Stimulated activated CD4-positive, alpha-beta T cell treated with anti-CD3 and anti-CD28 coated beads, TNF-alpha, amount 100 ng/mL, for 24 hours (primary cell): ENCODE data around the gene NTM.

ENCODE experiments used
- DNase-seq, 3 experiments: peaks; one replicate each; pipeline ENCODE4 v3.0.0-alpha.2; 2020; ENCODE audit warnings: low read depth in 3 of 3

The NTM gene

DNA sequence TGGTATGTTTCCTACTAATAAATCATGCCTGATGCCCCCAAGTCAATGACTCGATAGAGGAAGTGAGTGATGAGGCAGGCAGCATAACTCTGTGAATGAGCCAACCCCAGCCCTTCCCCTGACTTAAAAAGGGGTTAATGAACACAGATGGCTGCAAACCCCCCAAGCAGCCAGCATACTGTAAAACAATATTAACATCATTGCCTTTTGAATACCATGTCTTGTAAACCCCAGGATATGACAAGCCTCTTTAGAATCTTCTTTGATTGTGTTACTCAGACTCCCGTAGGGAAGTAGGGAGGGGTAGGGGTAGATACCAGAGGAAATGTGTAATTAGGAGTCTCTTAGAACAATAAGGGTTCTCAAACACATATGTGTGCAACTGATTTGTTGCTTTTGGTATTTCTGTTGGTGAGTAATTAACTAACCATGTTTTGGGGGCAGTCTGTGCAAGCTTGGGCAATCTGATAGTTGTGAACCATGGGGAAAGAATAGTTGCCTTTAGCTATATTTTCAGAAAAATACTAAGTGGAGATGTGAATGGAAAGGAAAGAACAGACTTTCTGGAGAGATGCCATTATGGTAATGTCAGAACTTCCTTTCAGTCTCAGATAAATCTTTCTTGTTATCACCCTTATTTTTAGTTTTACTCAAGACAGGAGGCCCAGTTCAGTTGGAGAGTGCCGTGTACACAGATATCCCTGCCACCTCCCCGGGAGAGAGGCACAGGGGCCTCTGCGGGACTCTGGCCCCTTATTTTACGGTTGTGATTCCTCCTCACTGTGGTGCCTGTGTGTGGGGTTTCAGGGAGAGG is 701.8 kb downstream of the NTM start:
- DNase-seq: no peak

DNA sequence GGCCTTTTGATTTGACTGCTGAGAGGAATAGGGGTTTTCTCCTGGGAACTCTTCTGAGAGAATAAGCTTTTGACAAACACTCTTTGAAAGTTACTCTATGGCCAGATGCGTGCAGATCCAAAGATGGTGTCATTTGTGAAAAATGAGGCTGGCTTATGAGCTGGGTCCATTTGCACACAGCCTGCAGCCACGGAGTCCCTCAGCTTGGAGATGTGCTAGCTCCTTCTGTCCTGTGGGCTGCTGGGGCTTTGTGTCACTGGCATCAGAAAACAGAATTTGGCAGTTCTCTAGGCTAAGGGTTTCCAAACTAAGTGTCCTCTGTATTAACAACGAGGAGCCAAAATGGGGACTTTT is 702.4 kb downstream of the NTM start:
- DNase-seq: no peak

DNA sequence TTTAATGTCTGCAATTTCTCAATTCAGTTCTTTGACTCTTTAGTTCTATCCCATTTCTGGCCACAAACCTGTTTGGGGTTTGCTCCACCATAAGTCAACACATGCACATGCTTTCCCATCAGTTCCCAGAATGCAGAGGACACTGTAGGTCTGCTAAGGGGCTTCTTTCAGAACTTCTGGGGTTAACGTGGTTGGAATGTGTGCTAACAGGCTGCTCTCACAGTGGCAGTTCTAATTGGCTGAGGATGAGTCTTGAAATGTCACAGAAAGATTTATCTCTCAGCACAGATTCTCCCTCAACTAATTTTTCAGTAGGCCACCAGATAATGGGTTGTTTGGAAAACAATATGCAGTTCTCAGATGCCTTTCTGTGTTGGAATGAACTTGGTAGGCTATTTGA is 703.4 kb downstream of the NTM start:
- no peak for DNase-seq

DNA sequence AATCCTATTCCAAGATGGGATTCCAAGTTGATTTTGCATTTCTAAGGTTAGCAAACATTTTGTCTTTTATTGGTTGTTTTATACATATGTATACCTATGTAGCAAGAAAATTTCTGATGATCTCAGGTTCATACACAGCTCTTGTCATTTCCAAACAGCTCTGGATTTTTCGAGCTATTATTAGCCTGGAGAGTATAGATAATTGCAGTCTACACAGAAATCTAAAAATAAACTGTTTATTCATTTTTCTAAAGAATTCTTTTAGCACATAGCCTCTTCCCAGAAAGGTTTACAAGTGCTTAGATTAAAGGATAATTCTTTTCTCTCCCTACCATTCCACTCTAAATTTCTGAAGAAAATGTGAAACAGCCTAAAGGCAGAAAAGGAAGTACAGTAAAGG is 705.0 kb downstream of the NTM start:
- no peak for DNase-seq

DNA sequence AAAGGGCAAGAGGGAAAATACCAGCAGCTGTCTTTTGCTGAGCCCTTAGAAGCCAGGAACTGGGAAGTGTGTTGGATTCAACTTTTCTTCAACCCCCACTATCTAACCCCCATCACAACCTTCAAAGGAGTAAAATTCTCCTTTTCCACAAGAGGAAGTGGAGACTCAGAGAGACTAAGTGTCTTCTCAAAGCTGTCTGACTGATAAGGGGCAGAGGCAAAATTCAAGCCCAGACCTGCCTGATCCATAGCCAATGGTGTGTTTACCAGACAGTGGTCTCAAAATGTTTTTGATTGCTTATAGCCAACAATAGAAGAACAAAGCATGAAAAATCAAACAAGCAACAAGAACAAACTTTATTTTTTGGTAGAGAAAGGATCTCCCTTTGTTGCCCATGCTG is 707.0 kb downstream of the NTM start:
- no peak for DNase-seq

DNA sequence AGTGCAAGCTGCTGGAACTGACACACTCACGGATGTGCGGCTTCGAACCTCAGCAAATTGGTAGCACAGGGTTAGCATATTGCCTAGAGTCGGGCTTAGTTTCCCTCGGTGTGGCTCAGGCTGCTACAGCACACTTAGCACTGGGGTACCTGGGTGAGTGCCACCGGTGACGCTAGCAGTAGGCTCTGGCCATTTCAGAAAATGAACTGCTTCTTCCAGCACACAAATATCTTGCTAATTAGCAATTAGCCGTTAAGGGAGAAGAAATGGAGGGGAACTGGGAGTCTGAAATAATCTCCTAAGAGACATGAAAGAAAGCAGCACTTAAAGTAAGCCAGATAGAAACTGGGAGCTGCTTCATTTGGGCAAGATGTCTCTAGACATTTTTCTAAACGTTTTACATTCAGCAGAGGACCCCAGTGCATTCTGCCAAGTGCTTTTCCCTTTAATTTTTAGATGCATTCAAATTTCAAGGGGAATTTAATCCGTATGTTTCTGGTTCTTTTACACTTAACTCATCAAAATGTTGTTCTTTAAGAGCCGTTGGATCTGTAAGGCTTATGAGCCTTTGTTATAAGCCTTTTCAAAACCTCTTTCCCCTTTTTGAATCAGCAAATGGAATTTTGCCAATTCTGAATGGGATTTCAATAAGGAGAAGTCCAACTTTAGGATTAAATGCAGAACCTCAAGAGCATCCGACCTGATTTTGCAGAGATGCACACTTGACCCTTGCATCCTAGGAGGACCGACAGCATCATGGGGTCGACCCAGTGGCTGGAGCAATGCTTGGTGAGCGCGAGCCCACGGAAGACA is 708.1 kb downstream of the NTM start:
- no peak for DNase-seq

DNA sequence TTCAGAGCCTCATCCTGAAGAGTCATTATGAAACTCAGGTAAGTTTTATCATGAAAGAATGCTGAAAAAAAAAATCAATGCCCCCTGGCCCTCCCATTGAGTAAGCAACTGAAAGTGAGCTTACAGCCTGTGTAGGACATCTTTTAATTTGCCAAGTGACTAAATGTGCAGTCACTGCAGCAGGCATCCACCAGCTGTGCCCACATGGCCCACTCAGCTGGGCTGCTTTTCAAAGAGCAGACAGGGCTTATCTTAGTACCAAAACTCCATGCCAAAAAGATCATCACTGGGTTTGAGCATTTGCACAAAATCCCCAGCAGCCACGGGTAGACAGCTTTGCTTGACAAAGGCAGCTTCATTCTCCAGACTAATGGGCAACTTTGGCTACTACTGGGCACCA is 709.7 kb downstream of the NTM start:
- DNase-seq: no peak

DNA sequence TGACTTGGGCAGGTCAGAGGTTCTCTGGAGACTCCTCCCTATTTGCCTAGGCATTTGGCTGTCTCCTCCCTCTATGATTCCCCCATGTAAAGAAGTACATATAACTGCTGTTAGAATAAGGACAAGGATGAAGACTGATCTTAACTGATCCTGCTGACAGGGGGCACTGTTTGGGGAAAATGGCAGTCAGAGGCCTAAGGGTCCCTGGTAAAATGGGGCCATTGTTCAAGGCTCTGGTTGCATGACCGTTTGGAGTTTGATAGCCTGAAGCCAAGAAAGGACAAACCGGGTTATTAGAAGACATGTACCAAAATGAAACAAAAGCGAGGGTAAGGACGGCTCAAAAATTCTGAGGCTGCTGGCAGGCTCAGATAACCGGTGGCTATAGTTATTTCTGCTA is 712.2 kb downstream of the NTM start:
- no peak for DNase-seq

DNA sequence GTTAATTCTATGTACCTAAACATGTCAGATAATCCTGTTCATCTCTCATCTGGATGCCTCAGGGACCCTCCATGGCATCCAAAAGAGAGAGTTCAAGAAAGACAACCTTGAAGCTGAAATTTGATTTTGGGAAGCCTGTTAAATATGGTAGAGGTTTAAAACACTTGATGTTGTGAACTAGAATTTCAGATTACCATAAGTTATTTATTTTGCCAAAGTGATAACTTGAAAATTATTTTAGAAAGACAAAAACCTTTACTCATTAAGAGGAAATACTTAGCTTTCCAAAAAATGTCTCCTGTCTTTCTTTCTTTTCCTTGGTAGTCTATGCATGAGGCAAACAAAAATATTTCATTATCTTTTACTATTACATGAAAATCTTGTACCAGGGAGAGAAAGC is 714.0 kb downstream of the NTM start:
- no peak for DNase-seq

DNA sequence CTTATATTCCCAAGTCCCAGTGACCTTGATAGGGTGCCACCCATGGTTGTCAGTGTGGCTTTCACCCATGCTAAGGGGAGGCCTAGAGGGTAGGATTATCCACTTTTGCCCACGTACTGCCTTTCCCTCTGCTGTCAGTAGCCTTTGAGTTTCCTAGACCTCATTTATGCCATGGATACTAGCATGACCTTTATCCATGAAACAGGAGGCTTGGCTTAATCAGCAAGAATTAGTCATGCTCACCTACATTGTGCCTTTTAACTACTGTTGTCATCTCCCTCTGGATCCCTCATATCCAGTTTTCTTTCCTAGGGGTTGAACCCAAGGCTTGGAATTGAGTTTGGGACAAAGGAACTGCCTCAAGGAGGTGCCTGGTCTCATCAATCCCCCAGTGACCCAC is 716.7 kb downstream of the NTM start:
- DNase-seq: no peak

DNA sequence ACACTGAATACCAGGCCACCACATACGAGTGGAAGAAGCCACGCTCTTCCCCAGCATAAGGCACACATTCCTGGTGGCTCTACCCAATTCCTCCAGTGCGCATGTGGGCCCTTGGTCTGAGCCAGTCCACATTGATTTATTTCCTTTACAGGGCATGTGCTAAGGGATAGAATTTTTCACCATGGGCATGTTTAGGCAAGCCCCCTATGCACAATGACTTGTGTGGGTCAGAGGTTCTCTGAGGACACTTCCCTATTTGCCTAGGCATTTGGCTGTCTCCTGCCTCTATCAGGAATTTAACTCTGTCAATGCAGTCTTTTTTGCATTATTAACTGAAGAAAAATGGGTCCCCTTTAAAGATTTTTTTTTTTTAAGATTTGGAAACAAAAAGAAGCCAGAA is 718.1 kb downstream of the NTM start:
- DNase-seq: no peak

DNA sequence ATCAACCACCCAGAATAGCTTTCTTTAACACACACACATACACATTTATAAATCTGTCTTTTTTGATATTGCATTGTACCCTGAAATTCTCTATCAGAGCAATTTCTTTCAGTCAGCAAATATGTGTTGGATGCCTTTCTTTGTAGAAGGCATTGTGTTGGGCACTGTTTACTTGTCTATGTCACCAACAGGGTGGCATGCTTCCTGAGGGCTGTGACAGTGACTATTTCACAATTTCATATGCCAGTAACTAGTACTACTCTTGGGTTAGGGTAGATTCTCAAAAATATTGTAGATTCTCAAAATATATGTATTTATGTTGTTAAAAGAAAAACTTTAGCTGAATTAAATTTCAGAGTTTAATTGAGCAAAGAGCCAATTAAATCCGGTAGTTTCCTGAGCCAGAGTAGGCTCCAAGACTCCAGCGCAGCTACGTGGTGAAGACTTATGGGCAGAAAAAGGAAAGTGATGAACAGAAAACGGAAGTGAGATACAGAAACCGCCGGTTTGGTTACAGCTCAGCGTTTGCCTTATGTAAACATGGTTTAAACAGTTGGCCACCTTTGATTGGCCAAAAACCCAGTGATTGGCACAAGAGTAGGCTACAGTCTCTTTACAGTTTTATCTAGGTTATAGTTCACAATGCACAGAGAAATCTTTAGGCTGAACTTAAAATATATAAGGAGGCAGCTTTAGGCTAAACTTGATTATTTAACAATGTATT is 723.3 kb downstream of the NTM start:
- DNase-seq: no peak

DNA sequence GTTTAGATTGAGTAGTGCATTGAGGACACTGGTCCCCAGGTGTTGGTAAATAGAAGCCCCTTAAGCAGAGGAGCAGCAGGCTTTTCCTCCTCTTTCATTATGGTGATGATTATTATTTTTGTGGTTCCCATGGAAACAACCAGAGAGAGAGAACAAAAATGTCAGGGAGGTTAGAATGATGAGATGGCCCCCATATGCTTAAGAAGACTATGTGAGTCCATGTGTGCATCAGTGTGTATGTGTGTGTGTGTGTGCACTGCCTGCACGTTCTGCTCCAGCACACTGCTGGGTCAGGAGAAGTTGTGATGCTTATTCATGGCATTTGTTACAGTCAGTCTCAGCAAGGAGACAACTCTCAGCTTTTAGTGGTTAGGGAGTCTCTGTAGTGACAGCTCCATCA is 724.2 kb downstream of the NTM start:
- no peak for DNase-seq

DNA sequence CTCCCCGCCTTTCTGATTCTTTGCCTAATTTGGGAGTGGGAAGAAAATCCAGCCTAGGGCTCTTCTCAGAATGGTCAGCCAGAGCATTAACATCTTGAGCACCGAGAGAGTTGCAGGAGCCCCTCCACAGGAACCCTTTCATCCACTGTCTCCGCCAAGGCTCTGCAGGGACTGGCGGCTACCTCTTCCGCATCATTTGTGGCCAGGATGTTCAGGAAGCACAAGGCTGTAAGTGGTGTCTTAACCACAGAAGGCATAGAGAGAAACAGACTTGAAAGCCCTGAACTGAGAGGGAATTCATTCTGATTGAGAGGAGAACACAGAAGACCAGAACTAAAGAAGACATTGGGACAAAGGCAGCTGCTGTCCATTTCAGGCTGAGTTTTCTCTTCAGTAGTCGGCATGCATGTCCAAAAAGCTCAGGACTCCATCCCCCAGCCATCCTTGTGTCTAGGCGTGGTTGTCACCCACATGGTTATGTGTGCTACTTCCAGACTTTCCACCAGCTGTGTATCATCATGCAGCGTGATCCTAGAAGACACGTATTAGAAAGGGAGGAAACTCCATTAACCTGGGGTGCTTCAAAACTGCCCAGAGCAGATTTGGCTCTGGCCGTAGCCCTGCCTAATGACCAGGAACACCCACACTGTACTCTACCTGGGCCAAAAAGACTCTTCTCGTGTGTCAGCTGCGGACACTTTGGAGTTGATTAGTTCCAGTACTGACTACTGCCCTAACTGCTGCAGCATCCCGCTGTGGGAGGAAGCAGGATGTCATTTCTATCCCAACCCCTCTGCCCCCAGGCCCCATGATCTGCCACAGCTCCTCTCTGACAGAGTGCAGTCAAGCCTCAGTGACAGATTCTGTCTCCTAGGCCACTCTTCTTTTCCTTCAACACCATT is 725.1 kb downstream of the NTM start:
- DNase-seq: no peak

DNA sequence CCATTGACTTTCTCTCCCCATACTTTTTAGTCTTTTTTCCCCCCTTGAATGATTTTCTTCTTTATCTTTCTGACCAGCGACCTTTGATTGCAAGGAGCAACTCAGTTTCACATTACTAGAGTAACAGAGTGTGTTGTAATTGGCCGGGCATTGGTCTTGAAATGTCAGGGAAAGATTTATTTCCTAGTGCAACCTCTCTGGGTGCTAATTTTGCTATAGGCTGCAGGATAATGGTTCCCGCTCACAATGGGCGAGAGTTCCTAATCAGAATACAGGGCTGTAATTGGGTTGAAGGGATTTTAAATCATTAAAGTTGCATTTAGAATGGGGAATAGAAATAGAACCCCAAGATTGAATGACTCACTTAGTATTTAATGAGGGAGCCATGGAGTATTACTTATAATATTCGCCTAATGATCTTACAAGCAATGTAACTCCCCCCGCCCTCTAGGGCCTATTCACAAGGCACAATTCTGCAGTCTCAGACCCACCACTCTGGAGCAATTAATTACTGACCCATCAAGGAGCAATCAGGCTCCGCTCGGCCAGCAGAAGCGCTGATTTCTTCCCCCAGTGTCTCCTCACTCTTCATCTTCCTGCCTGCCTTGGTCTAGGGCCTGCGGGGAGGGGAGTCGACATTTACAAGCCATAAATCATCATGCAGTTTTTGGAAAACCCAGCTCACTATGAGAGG is 725.9 kb downstream of the NTM start:
- no peak for DNase-seq

DNA sequence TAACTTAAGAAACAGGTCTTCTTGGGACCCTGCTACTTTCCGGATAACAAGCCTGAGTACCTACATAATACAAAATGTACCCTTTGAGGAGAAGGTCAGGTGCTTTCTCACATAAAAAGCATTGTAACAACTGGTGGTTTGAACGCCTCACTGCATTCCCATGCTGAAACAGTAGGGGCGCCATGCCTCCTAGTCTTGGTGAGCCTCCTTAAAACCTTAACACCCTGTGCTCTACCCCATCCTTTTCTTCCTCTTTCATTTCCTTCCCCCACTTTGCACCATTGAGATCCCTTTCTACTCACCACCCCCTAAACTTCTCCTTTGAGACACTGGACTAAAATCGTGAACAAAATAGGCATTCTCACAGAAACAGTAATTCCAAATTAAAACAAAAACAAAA is 729.3 kb downstream of the NTM start:
- DNase-seq: no peak

DNA sequence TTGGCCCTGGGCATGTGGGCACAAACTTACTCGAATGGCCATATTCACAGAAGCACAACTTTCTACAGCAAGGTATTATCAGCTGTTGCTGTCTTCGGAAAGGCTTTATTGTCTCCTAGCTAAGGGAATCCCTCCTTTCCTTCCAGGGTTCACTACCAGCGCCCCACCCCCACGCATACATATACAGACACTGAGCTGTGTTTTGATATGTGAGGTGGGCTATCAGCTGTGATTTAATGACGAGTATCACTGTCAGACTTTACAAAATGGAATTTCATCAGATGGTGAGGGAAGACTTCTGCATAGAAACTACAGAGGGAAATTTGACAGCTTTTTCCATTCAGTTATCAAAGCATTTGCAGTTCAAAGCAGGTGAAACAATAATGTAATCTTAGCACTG is 730.2 kb downstream of the NTM start:
- no peak for DNase-seq

DNA sequence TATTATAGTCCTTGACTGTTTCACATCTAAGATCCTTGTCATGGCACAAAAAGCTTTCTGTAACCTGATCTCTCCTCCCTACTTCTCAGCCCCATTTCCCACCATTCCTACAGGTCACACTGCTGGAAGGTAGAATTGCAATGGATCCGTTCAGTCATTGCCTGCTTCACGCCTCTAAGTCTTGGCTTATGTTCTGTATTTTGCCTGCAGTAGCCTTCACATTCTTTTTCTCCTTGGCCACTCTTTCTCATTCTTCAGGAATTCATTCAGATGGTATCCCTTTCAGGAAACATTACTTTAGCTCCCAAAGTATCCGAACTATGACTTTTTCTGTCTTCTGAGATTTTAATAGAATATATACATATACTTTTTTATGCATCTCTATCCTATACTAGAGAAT is 731.5 kb downstream of the NTM start:
- DNase-seq: no peak

DNA sequence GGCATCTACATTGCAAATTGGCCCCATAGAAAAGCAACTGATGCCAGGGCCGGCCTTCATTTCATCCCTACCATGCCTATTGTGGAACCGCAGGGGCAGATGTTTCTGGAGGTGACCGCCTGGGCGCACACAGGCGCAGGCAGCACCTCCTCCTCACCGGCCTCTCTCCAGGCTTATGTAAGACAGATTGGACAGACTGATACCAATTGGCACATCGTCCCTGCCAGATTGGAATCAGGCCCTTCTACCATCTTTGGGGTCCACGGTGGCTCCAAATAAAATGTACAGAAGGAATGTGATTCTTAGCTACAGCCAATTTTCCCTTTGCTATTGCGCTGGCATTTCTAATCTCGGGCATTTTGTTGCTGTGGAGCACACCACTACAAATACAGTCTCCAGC is 732.6 kb downstream of the NTM start:
- no peak for DNase-seq

DNA sequence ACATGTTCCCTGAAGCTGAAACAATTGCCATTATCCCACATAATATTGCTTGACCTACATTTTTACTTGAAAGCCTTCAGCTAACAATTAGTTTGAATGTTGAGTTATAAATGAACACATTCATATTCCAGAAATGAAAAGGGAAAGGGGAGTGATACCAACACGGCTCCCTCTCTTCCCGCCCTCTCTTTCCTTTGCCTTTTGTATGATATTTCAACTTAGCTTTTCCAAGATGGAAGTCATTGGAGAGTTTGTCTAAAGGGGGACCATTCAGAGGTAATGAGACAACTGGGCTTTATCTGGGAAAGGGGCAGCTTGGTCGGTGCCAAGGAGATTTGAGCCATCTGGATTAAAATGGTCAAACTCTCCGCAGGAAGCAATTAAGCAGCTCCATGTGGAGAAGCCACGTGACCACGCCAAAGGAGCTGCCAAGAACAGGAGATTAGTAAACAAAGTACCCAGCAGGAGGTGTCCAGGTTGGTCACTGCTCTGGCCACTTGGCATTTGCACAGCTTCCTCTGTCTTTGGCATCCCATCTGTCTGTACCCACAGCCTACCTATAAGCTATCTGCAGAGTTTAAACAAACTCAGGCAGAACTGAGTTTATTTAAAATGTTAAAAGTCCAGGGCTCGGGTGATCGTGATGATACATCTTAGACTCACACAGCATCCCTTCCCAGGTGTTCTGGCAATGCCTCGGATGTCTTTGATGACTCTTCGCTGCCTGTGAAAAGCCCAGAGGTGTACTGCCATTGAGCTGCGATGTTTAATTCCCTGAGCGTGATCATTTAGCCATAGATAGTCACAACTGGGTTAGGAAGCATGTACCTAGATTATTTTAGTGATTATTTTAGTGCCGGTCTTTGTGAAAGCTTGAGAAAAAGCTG is 735.9 kb downstream of the NTM start:
- DNase-seq: no peak
